NCI-H2196 (cell line): ENCODE data around the gene PCDHA3.
"Not testable (repeated sequence)": the region's sequence is repeated elsewhere in the genome, so short reads cannot be mapped to it uniquely, and the experiment has no call there.

Source experiments
- DNase-seq: peaks from one replicate; lab custom pipeline; 2025; ENCODE audit not compliant: unreplicated experiment; lab: John Stamatoyannopoulos, UW

The PCDHA3 gene

DNA sequence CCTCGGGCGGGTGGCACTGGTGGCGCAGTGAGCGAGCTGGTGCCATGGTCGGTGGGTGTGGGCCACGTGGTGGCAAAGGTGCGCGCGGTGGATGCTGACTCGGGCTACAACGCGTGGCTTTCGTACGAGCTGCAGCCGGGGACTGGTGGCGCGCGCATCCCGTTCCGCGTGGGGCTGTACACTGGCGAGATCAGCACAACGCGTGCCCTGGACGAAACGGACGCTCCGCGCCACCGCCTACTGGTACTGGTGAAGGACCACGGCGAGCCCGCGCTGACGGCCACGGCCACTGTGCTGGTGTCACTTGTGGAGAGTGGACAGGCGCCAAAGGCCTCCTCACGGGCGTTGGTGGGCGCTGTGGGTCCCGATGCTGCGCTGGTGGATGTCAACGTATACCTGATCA lies 8.0 kb downstream of the PCDHA3 start:
- no peak for DNase-seq

- no peak for DNase-seq
These were observed 20.8 kb downstream of the PCDHA3 start, which contains the start of gene PCDHA5 for GRCh38 chr5:140821375-140822280. PCDHA5 (plus strand) TSS chr5:140821613.

DNA sequence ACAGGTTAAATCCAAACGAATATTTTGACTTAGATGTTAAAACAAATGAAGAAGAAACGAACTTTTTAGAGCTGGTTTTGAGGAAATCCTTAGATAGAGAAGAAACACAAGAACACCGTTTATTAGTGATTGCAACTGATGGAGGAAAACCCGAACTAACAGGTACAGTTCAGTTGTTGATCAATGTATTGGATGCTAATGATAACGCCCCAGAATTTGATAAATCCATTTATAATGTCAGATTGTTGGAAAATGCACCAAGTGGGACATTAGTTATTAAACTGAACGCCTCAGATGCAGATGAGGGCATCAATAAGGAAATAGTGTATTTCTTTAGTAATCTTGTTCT lies 21.4 kb downstream of the PCDHA3 start:
- no peak for DNase-seq

DNA sequence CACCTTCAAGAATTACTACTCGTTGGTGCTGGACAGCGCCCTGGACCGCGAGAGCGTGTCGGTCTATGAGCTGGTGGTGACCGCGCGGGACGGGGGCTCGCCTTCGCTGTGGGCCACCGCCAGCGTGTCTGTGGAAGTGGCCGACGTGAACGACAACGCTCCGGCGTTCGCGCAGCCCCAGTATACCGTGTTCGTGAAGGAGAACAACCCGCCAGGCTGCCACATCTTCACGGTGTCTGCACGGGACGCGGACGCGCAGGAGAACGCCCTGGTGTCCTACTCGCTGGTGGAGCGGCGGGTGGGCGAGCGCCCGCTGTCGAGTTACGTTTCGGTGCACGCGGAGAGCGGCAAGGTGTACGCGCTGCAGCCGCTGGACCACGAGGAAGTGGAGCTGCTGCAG lies 22.1 kb downstream of the PCDHA3 start:
- DNase-seq: not testable (repeated sequence)

GRCh38 chr5:140823475-140823874 lies 22.6 kb downstream of the PCDHA3 start:
- no peak for DNase-seq

DNA sequence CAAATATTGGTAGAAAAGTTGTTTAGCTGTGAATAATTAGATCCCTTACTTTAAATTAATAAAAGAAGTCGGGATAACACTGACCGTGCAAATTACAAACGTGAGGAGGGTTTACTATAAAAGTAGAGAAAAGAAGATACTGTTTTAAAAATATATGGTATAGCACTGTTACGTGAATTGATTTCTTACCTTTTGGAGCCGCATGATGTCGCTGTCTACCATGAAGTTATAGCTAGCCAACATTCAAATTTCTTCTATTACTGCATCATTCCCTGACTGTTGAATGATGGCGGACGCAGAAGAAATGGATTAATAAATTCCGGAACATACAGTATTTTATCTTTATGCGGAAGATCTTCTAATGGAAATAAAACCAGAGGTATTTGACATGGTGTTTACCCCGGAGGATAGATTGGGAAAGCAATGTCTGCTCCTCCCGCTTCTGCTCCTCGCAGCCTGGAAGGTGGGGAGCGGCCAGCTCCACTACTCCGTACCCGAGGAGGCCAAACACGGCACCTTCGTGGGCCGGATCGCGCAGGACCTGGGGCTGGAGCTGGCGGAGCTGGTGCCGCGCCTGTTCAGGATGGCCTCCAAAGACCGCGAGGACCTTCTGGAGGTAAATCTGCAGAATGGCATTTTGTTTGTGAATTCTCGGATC lies 27.0 kb downstream of the PCDHA3 start, which contains the start of gene PCDHA6:
Gene PCDHA6, plus strand, starts transcription at position 257 of the 658 bp plus-strand sequence. Its CDS starts 132 bp downstream, at position 389.
- DNase-seq: no peak

DNA sequence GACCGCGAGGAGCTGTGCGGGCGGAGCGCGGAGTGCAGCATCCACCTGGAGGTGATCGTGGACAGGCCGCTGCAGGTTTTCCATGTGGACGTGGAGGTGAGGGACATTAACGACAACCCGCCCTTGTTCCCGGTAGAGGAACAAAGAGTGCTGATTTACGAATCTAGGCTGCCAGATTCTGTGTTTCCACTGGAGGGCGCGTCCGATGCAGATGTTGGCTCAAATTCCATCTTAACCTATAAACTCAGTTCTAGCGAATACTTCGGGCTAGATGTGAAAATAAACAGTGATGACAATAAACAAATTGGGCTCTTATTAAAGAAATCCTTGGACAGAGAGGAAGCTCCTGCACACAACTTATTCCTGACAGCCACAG lies 27.5 kb downstream of the PCDHA3 start:
- no peak for DNase-seq

DNA sequence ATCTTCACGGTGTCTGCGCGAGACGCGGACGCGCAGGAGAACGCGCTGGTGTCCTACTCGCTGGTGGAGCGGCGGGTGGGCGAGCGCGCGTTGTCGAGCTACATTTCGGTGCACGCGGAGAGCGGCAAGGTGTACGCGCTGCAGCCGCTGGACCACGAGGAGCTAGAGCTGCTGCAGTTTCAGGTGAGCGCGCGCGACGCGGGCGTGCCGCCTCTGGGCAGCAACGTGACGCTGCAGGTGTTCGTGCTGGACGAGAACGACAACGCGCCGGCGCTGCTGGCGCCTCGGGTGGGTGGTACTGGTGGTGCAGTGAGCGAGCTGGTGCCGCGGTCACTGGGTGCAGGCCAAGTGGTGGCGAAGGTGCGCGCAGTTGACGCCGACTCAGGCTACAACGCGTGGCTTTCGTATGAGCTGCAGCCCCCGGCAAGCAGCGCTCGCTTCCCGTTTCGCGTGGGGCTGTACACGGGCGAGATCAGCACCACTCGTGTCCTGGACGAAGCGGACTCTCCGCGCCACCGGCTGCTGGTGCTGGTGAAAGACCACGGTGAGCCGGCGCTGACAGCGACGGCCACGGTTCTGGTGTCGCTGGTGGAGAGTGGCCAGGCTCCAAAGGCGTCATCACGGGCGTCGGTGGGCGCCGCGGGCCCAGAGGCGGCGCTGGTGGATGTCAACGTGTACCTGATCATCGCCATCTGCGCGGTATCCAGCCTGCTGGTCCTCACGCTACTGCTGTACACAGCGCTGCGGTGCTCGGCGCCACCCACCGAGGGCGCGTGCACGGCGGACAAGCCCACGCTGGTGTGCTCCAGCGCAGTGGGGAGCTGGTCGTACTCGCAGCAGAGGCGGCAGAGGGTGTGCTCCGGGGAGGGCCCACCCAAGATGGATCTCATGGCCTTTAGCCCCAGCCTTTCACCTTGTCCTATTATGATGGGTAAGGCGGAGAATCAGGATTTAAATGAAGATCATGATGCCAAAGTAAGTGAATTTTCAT lies 28.9 kb downstream of the PCDHA3 start:
- DNase-seq: not testable (repeated sequence)

DNA sequence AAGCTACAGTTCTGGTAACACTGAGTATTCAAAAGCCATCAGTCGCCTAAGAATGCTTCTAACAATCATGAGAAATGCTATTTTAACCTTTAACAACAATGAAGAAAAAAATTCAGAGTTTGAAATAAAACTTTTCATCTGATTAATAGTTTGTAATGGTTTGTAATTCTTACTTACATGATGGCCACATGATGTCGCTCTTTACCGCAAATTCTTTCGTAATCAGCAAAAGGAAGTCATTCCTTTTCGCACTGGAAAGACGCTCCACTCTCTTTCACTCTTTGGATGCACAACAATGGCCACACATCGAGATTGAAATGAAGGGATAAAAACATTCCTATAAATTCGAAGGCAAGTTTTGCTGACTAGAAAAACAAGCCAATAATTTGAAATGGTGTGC lies 33.1 kb downstream of the PCDHA3 start, which contains the start of gene PCDHA7:
Gene PCDHA7, plus strand, starts transcription at position 277 of the 400 bp plus-strand sequence. Its CDS starts 115 bp downstream, at position 392.
- no peak for DNase-seq

DNA sequence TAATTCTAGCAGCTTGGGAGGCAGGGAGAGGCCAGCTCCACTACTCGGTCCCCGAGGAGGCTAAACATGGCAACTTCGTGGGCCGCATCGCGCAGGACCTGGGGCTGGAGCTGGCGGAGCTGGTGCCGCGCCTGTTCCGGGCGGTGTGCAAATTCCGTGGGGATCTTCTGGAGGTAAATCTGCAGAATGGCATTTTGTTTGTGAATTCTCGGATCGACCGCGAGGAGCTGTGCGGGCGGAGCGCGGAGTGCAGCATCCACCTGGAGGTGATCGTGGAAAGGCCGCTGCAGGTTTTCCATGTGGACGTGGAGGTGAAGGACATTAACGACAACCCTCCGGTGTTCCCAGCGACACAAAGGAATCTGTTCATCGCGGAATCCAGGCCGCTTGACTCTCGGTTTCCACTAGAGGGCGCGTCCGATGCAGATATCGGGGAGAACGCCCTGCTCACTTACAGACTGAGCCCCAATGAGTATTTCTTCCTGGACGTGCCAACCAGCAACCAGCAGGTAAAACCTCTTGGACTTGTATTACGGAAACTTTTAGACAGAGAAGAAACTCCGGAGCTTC lies 33.7 kb downstream of the PCDHA3 start:
- DNase-seq: not testable (repeated sequence)

DNA sequence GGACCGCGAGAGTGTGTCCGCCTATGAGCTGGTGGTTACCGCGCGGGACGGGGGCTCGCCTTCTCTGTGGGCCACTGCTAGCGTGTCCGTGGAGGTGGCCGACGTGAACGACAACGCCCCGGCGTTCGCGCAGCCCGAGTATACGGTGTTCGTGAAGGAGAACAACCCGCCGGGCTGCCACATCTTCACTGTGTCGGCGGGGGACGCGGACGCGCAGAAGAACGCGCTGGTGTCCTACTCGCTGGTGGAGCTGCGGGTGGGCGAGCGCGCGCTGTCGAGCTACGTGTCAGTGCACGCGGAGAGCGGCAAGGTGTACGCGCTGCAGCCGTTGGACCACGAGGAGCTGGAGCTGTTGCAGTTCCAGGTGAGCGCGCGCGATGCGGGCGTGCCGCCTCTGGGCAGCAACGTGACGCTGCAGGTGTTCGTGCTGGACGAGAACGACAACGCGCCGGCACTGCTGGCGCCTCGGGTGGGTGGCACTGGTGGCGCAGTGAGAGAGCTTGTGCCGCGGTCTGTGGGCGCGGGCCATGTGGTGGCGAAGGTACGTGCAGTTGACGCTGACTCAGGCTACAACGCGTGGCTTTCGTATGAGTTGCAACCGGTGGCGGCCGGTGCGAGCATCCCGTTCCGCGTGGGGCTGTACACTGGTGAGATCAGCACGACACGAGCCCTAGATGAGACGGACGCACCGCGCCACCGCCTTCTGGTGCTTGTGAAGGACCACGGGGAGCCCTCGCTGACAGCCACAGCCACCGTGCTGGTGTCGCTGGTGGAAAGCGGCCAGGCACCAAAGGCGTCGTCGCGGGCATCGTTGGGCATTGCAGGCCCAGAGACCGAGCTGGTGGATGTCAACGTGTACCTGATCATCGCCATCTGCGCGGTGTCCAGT lies 35.0 kb downstream of the PCDHA3 start:
- no peak for DNase-seq

- peak; percentile 35 for DNase-seq
These were observed 40.4 kb downstream of the PCDHA3 start, which contains the start of gene PCDHA8 for GRCh38 chr5:140840978-140841962. PCDHA8 (plus strand) TSS chr5:140841187; CDS start chr5:140841322, 135 bp downstream.

DNA sequence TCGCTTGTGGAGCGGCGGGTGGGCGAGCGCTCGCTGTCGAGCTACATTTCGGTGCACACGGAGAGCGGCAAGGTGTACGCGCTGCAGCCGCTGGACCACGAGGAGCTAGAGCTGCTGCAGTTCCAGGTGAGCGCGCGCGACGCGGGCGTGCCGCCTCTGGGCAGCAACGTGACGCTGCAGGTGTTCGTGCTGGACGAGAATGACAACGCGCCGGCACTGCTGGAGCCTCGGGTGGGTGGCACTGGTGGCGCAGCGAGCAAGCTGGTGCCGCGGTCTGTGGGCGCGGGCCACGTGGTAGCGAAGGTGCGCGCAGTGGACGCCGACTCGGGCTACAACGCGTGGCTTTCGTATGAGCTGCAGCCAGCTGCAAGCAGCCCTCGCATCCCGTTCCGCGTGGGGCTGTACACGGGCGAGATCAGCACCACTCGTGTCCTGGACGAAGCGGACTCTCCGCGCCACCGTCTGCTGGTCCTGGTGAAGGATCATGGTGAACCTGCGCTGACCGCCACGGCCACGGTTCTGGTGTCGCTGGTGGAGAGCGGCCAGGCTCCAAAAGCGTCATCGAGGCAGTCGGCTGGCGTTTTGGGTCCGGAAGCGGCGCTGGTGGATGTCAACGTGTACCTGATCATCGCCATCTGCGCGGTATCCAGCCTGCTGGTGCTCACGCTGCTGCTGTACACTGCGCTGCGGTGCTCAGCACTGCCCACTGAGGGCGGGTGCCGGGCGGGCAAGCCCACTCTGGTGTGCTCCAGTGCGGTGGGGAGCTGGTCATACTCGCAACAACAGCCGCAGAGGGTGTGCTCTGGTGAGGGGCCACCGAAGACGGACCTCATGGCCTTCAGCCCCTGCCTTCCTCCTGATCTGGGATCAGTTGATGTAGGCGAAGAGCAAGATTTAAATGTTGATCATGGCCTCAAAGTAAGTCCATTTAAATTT lies 42.2 kb downstream of the PCDHA3 start:
- no peak for DNase-seq

DNA sequence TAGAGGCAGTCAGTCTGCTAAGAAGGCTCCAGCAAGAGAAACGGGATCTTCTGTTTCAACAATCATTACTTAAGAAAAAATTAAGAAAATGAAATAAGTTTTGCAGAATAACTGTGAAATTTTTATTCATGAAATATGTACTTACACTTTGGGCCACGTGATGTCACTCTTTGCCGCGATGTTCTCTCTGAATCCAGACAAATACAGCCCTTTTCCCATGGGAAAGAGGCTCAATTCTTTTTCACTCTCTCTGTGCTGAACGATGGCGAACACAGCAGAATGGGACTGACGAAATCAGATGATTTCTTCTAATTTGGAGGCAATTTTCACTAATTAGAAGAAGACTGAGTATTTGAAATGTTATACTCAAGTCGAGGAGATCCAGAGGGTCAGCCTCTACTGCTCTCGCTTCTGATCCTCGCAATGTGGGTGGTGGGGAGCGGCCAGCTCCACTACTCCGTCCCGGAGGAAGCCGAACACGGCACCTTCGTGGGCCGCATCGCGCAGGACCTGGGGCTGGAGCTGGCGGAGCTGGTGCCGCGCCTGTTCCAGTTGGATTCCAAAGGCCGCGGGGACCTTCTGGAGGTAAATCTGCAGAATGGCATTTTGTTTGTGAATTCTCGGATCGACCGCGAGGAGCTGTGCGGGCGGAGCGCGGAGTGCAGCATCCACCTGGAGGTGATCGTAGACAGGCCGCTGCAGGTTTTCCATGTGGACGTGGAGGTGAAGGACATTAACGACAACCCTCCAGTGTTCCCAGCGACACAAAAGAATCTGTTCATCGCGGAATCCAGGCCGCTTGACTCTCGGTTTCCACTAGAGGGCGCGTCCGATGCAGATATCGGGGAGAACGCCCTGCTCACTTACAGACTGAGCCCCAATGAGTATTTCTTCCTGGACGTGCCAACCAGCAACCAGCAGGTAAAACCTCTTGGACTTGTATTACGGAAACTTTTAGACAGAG lies 47.6 kb downstream of the PCDHA3 start, which contains the start of gene PCDHA9:
Gene PCDHA9, plus strand, starts transcription at position 244 of the 964 bp plus-strand sequence. Its CDS starts 114 bp downstream, at position 358.
- not testable (repeated sequence) for DNase-seq

- not testable (repeated sequence) for DNase-seq
These were observed 49.2 kb downstream of the PCDHA3 start for GRCh38 chr5:140849831-140850634.
